ENCODE results near the gene KDM2A.
"Not testable (repeated sequence)": the region's sequence is repeated elsewhere in the genome, so short reads cannot be mapped to it uniquely, and the experiment has no call there.

KDM2A gene

GRCh38 chr11:67252831-67253239, 133.8 kb downstream of the KDM2A start:
- peak; percentile 31 for TF ChIP-seq CTCF (IDR thresholded peaks at IDR 0.05; ENCODE audit: low read depth, low read length)
- no peak for DNase-seq (ENCODE audit: extremely low read depth, low read depth)

GRCh38 chr11:67253872-67254624, 135.0 kb downstream of the KDM2A start:
- no peak for TF ChIP-seq CTCF (IDR thresholded peaks at IDR 0.05; ENCODE audit: low read depth, low read length)
- DNase-seq (ENCODE audit: extremely low read depth, low read depth): no peak

GRCh38 chr11:67254798-67255197, 135.7 kb downstream of the KDM2A start:
- no peak for TF ChIP-seq CTCF (IDR thresholded peaks at IDR 0.05; ENCODE audit: low read depth, low read length)
- no peak for DNase-seq (ENCODE audit: extremely low read depth, low read depth)

- TF ChIP-seq CTCF (IDR thresholded peaks at IDR 0.05; ENCODE audit: low read depth, low read length): no peak
- no peak for DNase-seq (ENCODE audit: extremely low read depth, low read depth)
Observed at GRCh38 chr11:67255353-67255752, 136.3 kb downstream of the KDM2A start.

- TF ChIP-seq CTCF (IDR thresholded peaks at IDR 0.05; ENCODE audit: low read depth, low read length): no peak
- no peak for DNase-seq (ENCODE audit: extremely low read depth, low read depth)
Observed at GRCh38 chr11:67255864-67256263, 136.8 kb downstream of the KDM2A start.

GRCh38 chr11:67256477-67257135, 137.5 kb downstream of the KDM2A start:
- TF ChIP-seq CTCF (IDR thresholded peaks at IDR 0.05; ENCODE audit: low read depth, low read length): no peak
- DNase-seq (ENCODE audit: extremely low read depth, low read depth): no peak

GRCh38 chr11:67260406-67260805, 141.3 kb downstream of the KDM2A start:
- TF ChIP-seq CTCF (IDR thresholded peaks at IDR 0.05; ENCODE audit: low read depth, low read length): no peak
- no peak for DNase-seq (ENCODE audit: extremely low read depth, low read depth)

GRCh38 chr11:67260885-67261639, 142.0 kb downstream of the KDM2A start:
- not testable (repeated sequence) for DNase-seq (ENCODE audit: extremely low read depth, low read depth)

All from AG09319 (cell line).